Occipital lobe (tissue), 2 donors: ENCODE results near the gene BABAM2. TPM values are rescaled to one million over a fixed set of nuclear protein-coding genes. Genes with fewer than 3 reads are reported as not detected.

Experiments
- DNase-seq: peaks from one replicate; lab custom pipeline; 2025; lab: John Stamatoyannopoulos, UW
- total RNA-seq: library from RNA; depleted of rRNA; stranded (reverse); fragments of >200 nt; gene quantifications from one replicate; pipeline ENCODE4 v1.2.3, GENCODE V29; 2014

Gene BABAM2
- total RNA-seq, 1 donor from 2014 or later = 13.4 TPM

GRCh38 chr2:27911458-27912210, 21.1 kb downstream of the BABAM2 start:
- no peak for DNase-seq

DNA sequence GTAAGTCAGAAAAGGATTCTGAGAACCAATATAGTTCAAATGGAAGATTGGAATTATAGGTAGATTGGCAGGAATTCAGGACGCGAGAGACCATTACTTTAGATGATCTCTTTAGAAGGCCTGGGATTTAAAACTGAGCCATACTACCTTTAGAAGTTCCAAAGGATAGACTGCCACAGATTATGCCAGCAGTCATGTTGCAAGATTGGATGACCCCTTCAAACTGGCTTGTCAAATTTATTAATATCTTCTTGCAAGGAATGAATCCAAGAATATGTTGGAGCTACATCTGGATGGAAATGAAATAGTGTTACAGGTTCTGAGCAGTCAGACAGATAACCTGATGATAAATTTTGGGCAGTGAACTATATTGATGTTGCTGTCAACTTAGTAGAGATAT, 22.0 kb downstream of the BABAM2 start:
- DNase-seq = no peak

DNA sequence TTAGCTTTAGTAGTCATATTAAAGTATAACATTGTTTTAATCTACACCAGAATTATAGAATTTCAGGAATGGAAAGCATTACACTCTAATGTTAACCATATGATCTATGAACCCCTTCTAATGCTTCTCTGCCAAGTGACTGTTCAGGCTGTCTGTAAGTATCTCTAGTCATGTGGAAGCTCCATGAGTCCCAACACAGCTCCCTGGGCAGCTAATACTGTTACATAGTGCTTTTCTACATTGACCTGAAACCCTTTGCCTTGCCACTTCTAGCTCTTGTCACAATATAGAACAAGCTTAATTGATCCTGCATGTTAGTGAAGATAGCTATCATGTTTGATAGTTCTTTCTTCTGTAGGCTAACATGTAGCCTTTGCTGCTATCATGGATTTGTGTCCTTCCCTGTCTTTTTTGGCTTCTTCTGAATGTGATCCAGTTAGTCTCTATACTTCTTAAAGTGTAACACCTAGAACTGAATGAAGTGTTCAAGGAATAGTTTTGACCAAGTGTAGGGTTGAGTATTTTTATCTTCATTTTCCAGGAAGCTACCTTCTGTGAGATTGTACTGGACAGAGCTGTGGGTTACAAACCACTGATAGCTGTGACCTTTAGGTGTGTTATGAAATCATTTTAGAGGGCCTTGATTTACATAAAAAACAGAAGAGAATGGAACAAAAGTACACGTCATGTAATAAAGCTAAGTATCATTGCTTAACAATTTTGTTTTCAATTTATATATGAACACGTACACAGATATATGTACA, 23.7 kb downstream of the BABAM2 start:
- no peak for DNase-seq

DNA sequence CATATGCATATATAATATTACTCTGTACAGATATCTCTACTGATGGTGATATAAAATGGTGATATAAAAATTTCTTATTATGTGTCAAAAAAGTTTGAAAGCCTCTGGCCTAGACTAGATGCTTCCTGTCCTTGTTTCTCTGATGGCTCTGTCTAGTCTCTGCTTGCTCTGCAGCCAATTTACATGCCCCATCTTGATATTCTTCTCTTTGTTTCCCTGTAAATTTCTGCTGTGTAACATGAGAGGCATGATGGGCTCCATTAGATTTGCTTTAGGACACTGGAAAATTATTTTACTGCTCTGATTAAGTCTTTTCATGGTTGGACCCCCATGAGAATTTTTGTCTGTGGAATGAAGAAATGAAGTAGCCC, 24.3 kb downstream of the BABAM2 start:
- no peak for DNase-seq

DNA sequence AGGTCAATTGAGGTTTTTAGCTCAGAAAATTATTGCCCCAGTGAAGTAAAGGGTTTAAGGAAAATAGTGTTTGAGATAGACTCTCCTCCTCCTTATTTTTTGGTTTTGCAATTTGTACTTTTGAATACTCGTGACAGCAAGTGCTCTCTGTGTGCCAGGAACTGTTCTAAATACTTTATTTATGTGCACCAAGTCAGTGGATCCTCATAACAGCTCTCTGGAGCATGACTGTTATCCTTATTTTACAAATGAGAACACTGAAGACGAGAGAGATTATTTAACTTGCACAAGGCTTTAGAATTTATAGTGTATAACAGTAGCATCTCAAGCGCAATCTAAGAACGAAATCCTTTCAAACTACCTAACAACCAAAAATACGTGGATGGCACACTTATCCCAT, 24.7 kb downstream of the BABAM2 start:
- no peak for DNase-seq

DNA sequence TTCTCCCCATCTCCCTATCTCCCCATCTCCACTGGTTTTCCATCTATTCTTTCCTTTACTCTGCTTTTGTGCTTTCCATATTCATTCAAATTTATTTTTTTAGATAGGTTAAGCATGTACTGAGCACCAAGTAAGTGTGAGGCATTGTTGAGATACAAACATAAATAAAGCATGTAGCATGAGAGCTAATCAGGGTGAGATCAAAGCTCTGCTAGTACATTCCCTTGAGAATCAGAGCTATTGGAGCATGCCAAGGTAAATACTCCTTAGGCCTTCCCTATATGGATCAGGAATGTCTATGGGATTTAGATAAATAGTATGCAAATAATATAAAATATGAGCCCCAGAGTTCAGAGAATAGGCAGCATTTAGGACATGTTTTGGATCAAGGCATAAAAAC, 25.3 kb downstream of the BABAM2 start:
- DNase-seq = no peak

DNA sequence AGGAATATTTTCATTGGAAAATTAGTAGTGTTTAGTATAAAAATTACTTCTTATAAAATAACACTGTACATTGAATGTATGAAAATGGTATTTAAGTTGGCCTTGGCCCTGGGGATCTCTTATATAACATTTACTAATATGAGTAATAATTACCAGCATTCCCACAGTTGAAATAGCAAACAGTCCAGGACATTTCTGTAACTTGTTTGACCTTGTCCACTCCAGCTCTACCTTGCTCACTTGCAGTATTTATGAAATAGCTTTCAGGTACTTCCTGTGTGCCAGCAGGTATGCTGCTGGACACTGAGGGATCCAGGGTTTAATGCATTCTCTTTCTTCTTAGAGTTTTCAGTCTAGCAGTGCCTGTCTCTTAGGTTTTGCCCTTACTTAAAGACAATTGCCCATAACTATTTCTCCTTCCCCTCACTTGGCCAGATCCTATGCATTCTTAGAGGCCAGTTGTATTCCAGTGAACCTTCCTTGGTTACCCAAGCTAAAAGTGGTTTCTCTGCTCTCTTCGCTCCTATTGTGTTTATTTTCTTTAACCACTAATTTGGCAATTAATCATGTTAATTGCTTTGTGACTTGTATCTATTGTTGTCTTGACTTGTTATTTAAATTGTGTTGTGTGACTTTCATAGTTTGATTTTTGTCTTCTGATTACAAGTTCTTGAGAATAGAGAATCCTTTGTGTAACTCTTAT, 25.9 kb downstream of the BABAM2 start:
- DNase-seq = no peak

GRCh38 chr2:27920148-27920885, 29.8 kb downstream of the BABAM2 start:
- DNase-seq = no peak

- no peak for DNase-seq
Measured at GRCh38 chr2:27921424-27921823, 30.9 kb downstream of the BABAM2 start.

GRCh38 chr2:27921880-27922547, 31.5 kb downstream of the BABAM2 start:
- DNase-seq = no peak

DNA sequence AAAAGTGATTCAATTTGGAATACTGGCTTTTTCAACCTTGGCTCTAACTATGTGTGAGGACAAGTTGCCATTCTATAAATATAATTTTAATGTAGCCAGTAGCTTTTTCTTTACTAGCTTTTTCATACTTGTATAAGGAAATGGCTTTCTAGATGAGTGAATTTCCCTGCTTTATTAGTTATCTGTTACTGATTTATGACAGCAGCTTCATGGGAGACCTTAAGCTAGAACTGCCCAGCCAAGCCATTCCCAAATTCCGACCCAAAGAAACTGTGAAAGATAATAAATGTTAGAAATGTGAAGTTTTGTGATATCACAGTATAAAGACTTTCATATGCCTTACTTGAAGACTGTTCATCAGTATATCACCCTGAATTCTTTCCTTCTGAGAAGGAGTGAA, 32.3 kb downstream of the BABAM2 start:
- DNase-seq = no peak

- no peak for DNase-seq
Measured at GRCh38 chr2:27925766-27926472, 35.4 kb downstream of the BABAM2 start.

DNA sequence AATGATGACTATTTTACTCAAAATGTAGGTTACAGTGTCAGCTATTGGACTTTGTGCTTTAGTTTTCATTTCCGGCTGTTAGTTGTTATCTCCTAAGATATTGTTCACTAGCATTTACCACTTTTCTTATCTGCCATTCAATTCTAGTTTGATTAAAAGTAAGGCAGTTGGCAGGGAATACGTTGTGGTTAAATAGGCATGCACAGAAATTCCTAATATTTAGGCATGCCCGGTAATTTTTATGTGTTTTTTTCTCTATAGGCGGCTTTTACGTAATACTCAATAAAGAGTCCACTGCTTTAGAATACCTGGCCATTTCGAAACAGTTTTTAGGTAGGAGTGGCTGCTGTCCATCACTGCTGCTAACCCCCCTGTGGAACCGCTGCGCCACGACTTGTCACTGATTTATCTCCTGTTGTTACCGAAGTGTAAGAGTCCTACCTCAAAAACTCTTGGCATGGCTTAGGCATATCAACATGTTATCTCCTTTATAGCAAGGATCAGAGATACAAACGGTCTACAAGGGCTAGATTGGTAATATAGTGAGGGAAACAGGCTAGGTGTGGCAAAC, 39.5 kb downstream of the BABAM2 start:
- no peak for DNase-seq

DNA sequence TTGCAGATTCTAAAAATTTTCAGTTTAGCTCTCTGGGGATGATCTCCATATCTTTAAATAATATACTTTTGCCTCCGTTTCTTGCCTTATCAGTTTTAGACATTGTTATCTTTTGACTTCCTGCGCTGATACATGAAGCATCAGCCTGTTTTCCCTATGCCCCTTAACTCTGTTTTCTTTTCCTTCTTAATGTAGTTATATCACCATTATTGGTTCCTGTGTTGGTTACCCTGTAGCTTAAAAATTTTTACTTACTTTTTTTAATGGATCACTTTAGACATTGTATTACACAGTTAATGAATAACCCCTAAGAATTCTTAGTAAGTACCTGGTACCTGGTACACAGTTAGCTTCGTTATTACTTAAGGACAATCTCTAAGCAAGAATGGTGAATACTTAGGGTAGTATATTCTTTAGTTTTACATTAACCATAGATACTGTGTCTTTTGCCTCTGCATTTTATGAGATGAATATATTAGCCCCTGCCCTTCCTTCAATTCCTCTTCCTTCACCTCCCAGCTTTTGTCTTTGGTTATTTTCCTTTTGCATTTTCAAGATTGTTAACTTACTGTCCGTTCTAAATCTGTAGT, 40.9 kb downstream of the BABAM2 start:
- DNase-seq = no peak

DNA sequence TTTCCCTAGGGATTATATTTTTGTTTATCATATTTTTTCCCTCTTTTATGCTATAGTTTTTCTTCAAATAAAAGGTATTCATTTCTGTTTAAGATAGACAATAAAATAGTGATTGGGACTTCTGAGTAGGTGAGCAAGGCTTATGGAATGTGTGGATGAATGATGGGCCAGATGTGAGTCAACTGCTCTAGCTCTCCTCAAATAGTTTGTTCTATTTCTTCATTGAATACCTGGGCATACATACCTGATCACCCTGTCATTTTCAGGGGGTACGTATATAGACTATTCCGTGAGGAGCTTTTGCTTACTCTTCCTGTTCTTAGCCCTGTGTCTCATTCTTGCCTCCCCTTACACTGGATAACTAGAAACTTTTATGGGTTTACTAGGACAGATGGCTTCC, 41.9 kb downstream of the BABAM2 start:
- DNase-seq = no peak

- DNase-seq = no peak
Measured at GRCh38 chr2:27935026-27935425, 44.5 kb downstream of the BABAM2 start.

DNA sequence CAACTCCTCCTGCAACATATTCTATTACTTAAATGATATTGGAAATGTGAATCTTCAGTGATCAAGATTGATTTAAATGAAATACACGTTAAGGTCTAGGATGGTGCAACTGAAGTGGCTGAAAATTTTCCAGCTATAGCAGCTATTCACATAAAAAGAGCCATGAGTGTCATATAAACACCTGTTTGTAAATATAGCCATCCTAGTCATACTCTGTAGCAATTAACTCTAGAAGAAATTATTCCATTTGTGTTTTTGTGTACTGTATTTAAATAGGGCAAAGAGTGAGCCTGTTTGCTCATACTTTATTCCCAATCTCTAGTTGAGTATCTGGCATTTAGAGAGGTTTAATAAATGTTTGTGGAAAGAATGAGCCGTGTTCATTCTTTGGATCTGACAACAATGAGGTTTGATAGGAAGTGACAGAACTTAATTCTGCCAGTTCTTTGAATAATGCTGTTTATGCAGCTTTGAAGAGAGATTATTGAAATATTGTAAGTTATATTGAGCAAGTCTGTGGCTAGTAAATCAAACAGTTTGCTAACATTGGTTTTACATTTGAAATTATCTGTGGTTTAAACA, 49.7 kb downstream of the BABAM2 start:
- DNase-seq = no peak

DNA sequence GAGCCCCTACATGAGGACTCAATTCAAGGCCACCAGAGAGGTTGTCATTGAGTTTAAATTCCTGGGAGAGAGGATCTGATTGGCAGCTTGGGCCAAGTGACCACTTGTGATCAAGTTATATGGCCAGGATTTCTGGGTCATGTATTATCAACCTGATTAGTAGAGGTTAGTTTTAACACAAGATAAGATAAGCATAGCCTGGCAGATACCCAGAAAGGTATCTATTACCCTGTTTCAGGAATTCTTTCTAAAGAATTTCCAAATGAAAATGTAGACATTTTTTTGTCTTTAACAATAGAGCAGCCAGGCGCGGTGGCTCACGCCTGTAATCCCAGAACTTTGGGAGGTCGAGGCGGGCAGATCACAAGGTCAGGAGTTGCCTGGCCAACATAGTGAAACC, 50.5 kb downstream of the BABAM2 start:
- no peak for DNase-seq
